HL-60 (cell line): ENCODE data around the gene UGT2A1.

ENCODE experiments used
- DNase-seq, 2 experiments: peaks; one replicate each; pipeline ENCODE4 v3.0.0-alpha.2; 2010 to 2020; ENCODE audit warnings: low read depth in 1 of 2, low spot score in 1 of 2
- H3K27ac ChIP-seq: fragments of 250-450 bp; sonication (Bioruptor Pico); replicated peaks from 2 replicates; pipeline ENCODE4 v1.5.1; 2020; ENCODE audit warnings: mild to moderate bottlenecking, moderate library complexity
- H3K27me3 ChIP-seq: fragments of 250-450 bp; sonication (Bioruptor Pico); 2 replicates; pipeline ENCODE4 v1.5.1; 2021; ENCODE audit warnings: mild to moderate bottlenecking, moderate library complexity; ENCODE audit not compliant: insufficient read depth, poor library complexity, severe bottlenecking
- H3K4me3 ChIP-seq: replicated peaks from 2 replicates; pipeline ENCODE4 v1.5.1; 2011; ENCODE audit warnings: mild to moderate bottlenecking, control low read depth, low read length; ENCODE audit not compliant: insufficient read depth
- GABPA ChIP-seq: IDR thresholded peaks from 2 replicates; pipeline ENCODE4 v1.6.1; 2012; ENCODE audit warnings: low read depth
- POLR2AphosphoS5 ChIP-seq: IDR thresholded peaks from 2 replicates; pipeline ENCODE4 v1.6.1; 2012; ENCODE audit warnings: low read depth
- REST ChIP-seq: IDR thresholded peaks from 2 replicates; pipeline ENCODE4 v1.6.1; 2012; ENCODE audit warnings: low read depth; ENCODE audit not compliant: insufficient replicate concordance
- SPI1 ChIP-seq: IDR thresholded peaks from 2 replicates; pipeline ENCODE4 v1.6.1; 2012; ENCODE audit warnings: low read depth, mild to moderate bottlenecking, borderline replicate concordance
- TF ChIP-seq, protein P1 (sequence below): IDR thresholded peaks from one replicate; pipeline ENCODE4 v1.5.1; 2011; ENCODE audit warnings: low read length, control low read depth, inconsistent platforms; ENCODE audit not compliant: insufficient read depth

UGT2A1 gene

DNA sequence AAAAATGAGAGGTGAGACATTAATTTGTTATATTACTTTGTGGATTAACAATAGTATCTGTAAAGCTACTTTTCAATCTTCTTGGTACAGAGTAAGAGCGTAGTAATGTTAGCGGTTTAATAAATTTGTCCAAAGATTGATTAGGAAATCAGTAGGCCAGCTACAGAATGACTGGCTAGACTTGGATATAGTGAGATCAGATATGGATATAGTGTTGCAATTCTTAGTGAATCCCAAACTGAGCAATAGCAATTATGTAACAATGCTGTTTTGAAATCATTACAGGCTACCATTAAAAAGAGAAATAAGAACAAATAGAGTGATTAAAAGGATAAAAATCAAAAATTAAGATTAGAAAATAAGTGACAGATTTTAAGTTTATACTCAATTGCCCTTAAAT, 12.8 kb downstream of the UGT2A1 start:
- Histone ChIP-seq H3K4me3 (no peak overlapping the region), H3K27me3 (no peaks in the 10 kb centered on the region), H3K27ac (no peak overlapping the region)
- no peak for DNase-seq
- TF ChIP-seq REST (no peak), GABPA (no peak), SPI1 (no peak), POLR2AphosphoS5 (no peak)
- TF ChIP-seq, protein P1, sequence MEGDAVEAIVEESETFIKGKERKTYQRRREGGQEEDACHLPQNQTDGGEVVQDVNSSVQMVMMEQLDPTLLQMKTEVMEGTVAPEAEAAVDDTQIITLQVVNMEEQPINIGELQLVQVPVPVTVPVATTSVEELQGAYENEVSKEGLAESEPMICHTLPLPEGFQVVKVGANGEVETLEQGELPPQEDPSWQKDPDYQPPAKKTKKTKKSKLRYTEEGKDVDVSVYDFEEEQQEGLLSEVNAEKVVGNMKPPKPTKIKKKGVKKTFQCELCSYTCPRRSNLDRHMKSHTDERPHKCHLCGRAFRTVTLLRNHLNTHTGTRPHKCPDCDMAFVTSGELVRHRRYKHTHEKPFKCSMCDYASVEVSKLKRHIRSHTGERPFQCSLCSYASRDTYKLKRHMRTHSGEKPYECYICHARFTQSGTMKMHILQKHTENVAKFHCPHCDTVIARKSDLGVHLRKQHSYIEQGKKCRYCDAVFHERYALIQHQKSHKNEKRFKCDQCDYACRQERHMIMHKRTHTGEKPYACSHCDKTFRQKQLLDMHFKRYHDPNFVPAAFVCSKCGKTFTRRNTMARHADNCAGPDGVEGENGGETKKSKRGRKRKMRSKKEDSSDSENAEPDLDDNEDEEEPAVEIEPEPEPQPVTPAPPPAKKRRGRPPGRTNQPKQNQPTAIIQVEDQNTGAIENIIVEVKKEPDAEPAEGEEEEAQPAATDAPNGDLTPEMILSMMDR, result no peak

DNA sequence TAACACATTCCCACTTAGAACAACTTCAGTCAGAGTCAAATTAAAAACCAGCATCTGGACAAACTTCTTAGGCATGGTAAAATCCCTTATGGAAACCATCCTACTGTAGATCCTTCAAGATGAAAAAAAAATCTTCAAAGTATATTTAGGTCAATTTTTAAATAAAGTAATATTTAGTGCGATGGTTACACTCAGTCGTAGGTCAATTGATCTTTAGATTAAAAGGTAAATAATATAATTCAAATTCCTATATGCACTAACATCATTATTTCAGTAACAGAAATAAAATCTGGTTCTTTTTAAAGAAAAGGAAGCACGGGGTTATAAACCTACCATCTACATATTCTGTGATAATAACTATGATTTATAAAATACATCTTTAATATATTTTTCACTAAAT, 13.5 kb downstream of the UGT2A1 start, which contains the start of gene UGT2A2:
Gene UGT2A2, minus strand, starts transcription at position 101 of the 400 bp plus-strand sequence. Its CDS starts 2 bp downstream, at position 99.
- no peak for DNase-seq
- TF ChIP-seq REST (no peak), GABPA (no peak), SPI1 (no peak), POLR2AphosphoS5 (no peak)
- TF ChIP-seq, protein P1, result no peak
- H3K4me3 ChIP-seq, result no peak within 1 kb of the TSS
- no peaks in the 10 kb centered on the region for H3K27me3 ChIP-seq
- no peak within 1 kb of the TSS for H3K27ac ChIP-seq

DNA sequence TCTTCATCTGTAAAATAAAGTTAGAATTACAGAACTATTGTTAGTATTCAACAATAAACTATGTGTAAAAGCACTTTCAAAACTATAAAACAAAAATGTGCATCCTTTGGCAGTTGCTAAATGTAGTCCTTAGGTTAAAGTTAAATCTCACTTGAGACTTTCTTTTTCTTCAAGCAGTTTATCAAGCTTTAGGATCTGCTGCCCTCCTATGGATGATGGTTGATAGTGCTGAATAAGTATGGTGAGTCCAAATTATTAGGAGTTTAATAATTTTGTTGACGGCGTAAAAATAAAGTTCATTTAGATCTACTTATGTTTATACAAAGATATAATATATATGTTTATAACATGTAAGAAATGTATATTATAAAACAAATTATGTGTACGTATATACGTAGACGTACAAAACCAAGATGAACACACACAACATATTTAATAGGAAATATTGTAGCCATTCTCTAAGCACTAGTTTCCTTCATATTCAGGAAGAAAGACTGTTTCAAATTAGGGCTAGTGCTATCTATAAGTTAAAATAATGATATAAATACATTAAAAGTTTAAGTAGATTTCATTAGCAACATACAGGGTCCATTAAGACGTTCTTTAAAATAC, 35.9 kb downstream of the UGT2A1 start:
- Histone ChIP-seq H3K4me3 (no peak overlapping the region), H3K27me3 (no peaks in the 10 kb centered on the region), H3K27ac (no peak overlapping the region)
- peak in 1 of 2 experiments; percentile 1 for DNase-seq
- TF ChIP-seq GABPA, result no peak
- no peak for TF ChIP-seq SPI1
- TF ChIP-seq, protein P1, result no peak
- TF ChIP-seq POLR2AphosphoS5, result no peak

DNA sequence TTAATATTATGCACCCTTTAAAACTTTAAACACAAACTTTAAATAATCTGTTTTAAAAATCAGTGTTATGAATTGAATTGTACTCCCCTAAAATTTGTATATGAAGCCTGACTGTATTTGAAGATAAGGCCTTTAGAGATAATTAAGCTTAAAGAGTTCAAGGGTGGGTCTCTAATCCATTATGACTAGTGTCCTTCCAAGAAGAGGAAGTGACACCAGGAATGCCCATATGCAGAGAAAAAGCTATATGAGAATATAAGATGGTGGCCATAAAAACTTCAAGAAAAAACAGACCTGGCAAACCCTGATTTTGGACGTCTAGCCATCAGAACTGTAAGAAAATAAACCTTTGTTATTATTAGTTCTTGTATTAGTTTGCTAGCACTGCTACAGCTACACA, 42.6 kb downstream of the UGT2A1 start:
- H3K4me3 ChIP-seq, result no peak overlapping the region
- peak; percentile 56 for TF ChIP-seq SPI1
- TF ChIP-seq REST, result no peak
- DNase-seq, result no peak
- H3K27ac ChIP-seq, result no peak overlapping the region
- H3K27me3 ChIP-seq, result no peaks in the 10 kb centered on the region
